Hepatocyte (in vitro differentiated cells): ENCODE data around the gene DISP2. TPM values are rescaled to one million over a fixed set of nuclear protein-coding genes. Genes with fewer than 3 reads are reported as not detected.

ENCODE experiments used
- DNase-seq: peaks from one replicate; pipeline ENCODE4 v3.0.0-alpha.2; 2016; ENCODE audit warnings: low spot score
- H2AFZ ChIP-seq: fragments of 200-600 bp; sonication (generic); 2 replicates; pipeline ENCODE4 v1.6.0; 2016; ENCODE audit warnings: antibody characterized with exemption, mild to moderate bottlenecking
- H3K27ac ChIP-seq: fragments of 200-600 bp; sonication (generic); 2 replicates; pipeline ENCODE4 v1.5.1; 2016; ENCODE audit warnings: mild to moderate bottlenecking
- H3K27me3 ChIP-seq: fragments of 200-600 bp; sonication (generic); 2 replicates; pipeline ENCODE4 v1.6.1; 2016
- H3K36me3 ChIP-seq: fragments of 200-600 bp; sonication (generic); replicated peaks from 2 replicates; pipeline ENCODE4 v1.5.1; 2016; ENCODE audit warnings: low read depth; ENCODE audit not compliant: insufficient read depth
- H3K4me1 ChIP-seq: fragments of 200-600 bp; sonication (generic); 2 replicates; pipeline ENCODE4 v1.5.1; 2016; ENCODE audit warnings: mild to moderate bottlenecking, moderate library complexity; ENCODE audit not compliant: insufficient read depth
- H3K4me2 ChIP-seq: fragments of 200-600 bp; sonication (generic); 2 replicates; pipeline ENCODE4 v1.6.0; 2016
- H3K4me3 ChIP-seq: fragments of 200-600 bp; sonication (generic); 2 replicates; pipeline ENCODE4 v1.5.1; 2016; ENCODE audit warnings: mild to moderate bottlenecking
- H3K79me2 ChIP-seq: fragments of 200-600 bp; sonication (generic); 2 replicates; pipeline ENCODE4 v1.6.0; 2017; ENCODE audit warnings: mild to moderate bottlenecking
- H3K9me2 ChIP-seq: fragments of 200-600 bp; sonication (generic); replicated peaks from 2 replicates; pipeline ENCODE4 v1.6.0; 2017; ENCODE audit warnings: mild to moderate bottlenecking; ENCODE audit not compliant: insufficient read depth
- H3K9me3 ChIP-seq: fragments of 200-600 bp; sonication (generic); 2 replicates; pipeline ENCODE4 v1.5.1; 2016; ENCODE audit warnings: low read depth, mild to moderate bottlenecking
- H4K20me1 ChIP-seq: fragments of 200-600 bp; sonication (generic); 2 replicates; pipeline ENCODE4 v1.6.0; 2016; ENCODE audit warnings: mild to moderate bottlenecking; ENCODE audit not compliant: insufficient read depth, poor library complexity, severe bottlenecking
- EZH2 ChIP-seq: fragments of 200-600 bp; sonication (generic); IDR thresholded peaks from 2 replicates; pipeline ENCODE4 v1.6.1; 2016; ENCODE audit warnings: antibody characterized with exemption, mild to moderate bottlenecking, borderline replicate concordance
- EZH2phosphoT487 ChIP-seq: fragments of 200-600 bp; sonication (generic); IDR thresholded peaks from one replicate; pipeline ENCODE4 v1.6.1; 2018; ENCODE audit warnings: antibody characterized with exemption, mild to moderate bottlenecking, low read depth, moderate library complexity; ENCODE audit not compliant: unreplicated experiment, severe bottlenecking
- WGBS: methylation state at CpG from one replicate; pipeline ENCODE4 v1.1.6; 2016; ENCODE audit warnings: low lambda C conversion rate; ENCODE audit errors: missing lambda C conversion rate; 5-methylcytosine and 5-hydroxymethylcytosine counted together
- polyA plus RNA-seq: library from polyadenylated mRNA; unstranded; fragments of >200 nt; fragmentation: Nextera tagmentation; extraction: Ambion mirVana; gene quantifications from 2 replicates; pipeline ENCODE4 v1.2.1, GENCODE V29; 2016
- total RNA-seq: library from RNA; depleted of rRNA; stranded (reverse); fragments of >200 nt; gene quantifications from 2 replicates; pipeline ENCODE4 v1.2.3, GENCODE V29; 2014
- TF ChIP-seq, protein P1 (sequence below): fragments of 200-600 bp; sonication (generic); IDR thresholded peaks from 2 replicates; pipeline ENCODE4 v1.5.1; 2016; ENCODE audit warnings: antibody characterized with exemption, mild to moderate bottlenecking; ENCODE audit not compliant: poor library complexity

The DISP2 gene
- total and polyA plus RNA-seq, 2 experiments from 2014 or later: 0.93 to 1.0 TPM

GRCh38 chr15:40325188-40325587, 32.8 kb upstream of the DISP2 start:
- TF ChIP-seq EZH2 (no peak), EZH2phosphoT487 (no peak)
- TF ChIP-seq, protein P1, sequence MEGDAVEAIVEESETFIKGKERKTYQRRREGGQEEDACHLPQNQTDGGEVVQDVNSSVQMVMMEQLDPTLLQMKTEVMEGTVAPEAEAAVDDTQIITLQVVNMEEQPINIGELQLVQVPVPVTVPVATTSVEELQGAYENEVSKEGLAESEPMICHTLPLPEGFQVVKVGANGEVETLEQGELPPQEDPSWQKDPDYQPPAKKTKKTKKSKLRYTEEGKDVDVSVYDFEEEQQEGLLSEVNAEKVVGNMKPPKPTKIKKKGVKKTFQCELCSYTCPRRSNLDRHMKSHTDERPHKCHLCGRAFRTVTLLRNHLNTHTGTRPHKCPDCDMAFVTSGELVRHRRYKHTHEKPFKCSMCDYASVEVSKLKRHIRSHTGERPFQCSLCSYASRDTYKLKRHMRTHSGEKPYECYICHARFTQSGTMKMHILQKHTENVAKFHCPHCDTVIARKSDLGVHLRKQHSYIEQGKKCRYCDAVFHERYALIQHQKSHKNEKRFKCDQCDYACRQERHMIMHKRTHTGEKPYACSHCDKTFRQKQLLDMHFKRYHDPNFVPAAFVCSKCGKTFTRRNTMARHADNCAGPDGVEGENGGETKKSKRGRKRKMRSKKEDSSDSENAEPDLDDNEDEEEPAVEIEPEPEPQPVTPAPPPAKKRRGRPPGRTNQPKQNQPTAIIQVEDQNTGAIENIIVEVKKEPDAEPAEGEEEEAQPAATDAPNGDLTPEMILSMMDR: no peak
- H3K27ac ChIP-seq: no peak overlapping the region
- no peak overlapping the region for H3K4me3 ChIP-seq
- H4K20me1 ChIP-seq: no peaks in the 10 kb centered on the region
- H3K27me3 ChIP-seq: no peaks in the 10 kb centered on the region
- H3K4me2 ChIP-seq: peak overlapping the region; percentile 96
- H3K9me3 ChIP-seq: no peaks in the 10 kb centered on the region
- no peaks in the 10 kb centered on the region for H3K36me3 ChIP-seq
- H3K9me2 ChIP-seq: no peaks in the 10 kb centered on the region
- H3K79me2 ChIP-seq: peaks cover 19% of the 10 kb centered on the region
- H3K4me1 ChIP-seq: peaks cover 25% of the 10 kb centered on the region
- no peak for DNase-seq
- 84% methylated on average over 2 of the region's 2 CpGs for WGBS
- no peak overlapping the region for H2AFZ ChIP-seq

DNA sequence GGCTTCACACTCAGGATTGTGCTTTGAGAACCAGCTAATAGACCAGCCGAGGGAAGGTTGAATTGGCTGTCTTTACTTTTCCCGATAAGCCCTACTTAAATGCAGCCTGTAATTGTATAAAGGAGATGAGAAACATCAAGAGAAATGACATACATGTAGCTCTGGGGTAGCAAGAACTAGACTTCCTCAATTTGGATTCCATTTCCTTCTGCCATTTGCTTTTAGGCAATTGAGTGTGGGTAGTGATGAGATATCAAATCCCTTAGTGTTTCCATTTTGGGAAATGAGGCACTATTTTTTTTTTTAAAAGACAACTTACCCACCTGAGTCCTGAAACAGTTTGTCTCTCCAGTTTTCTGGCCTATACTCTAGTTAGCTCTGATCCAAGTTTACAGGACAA, 32.3 kb upstream of the DISP2 start:
- Histone ChIP-seq H3K4me1 (peaks cover 27% of the 10 kb centered on the region), H3K27me3 (no peaks in the 10 kb centered on the region), H3K4me2 (peak overlapping the region; percentile 96), H3K4me3 (no peak overlapping the region), H3K9me2 (no peaks in the 10 kb centered on the region), H3K79me2 (peaks cover 19% of the 10 kb centered on the region), H2AFZ (no peak overlapping the region), H3K36me3 (no peaks in the 10 kb centered on the region), H3K27ac (no peak overlapping the region), H4K20me1 (no peaks in the 10 kb centered on the region), H3K9me3 (no peaks in the 10 kb centered on the region)
- TF ChIP-seq EZH2: no peak
- TF ChIP-seq EZH2phosphoT487: no peak
- TF ChIP-seq, protein P1: no peak
- DNase-seq: no peak
- WGBS: 98% methylated on average over 2 of the region's 2 CpGs

DNA sequence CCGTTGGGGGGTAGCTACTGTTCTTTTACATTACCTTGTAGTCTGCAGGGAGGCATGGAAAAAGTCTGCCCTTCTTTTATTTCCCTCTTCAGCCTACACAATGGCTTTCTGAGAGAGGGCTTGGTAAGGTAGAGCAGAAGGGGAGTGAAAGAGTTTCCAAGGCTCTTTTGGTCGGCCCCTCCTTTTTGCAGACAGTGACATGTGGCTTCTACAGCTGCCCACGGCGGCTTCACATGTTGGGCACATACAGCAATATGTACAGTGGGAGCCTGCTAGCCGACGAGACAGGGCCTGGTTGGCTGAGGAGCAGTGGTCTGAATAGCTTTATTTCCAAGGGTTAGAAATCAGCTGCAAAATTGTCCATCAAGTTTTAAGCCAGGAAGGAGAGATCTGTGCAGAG, 30.6 kb upstream of the DISP2 start:
- H3K9me3 ChIP-seq: no peaks in the 10 kb centered on the region
- TF ChIP-seq EZH2phosphoT487: no peak
- no peak for TF ChIP-seq EZH2
- TF ChIP-seq, protein P1: no peak
- WGBS: 66% methylated on average over 6 of the region's 6 CpGs
- H3K4me1 ChIP-seq: peaks cover 31% of the 10 kb centered on the region
- H3K9me2 ChIP-seq: no peaks in the 10 kb centered on the region
- H4K20me1 ChIP-seq: no peaks in the 10 kb centered on the region
- H3K4me3 ChIP-seq: no peak overlapping the region
- H3K27me3 ChIP-seq: no peaks in the 10 kb centered on the region
- peak overlapping the region; percentile 52 for H3K4me2 ChIP-seq
- peaks cover 19% of the 10 kb centered on the region for H3K79me2 ChIP-seq
- no peak for DNase-seq
- no peak overlapping the region for H2AFZ ChIP-seq
- H3K27ac ChIP-seq: peak overlapping the region; percentile 28
- H3K36me3 ChIP-seq: no peaks in the 10 kb centered on the region

- no peaks in the 10 kb centered on the region for H4K20me1 ChIP-seq
- no peaks in the 10 kb centered on the region for H3K9me3 ChIP-seq
- no peak overlapping the region for H3K4me3 ChIP-seq
- H3K9me2 ChIP-seq: no peaks in the 10 kb centered on the region
- no peaks in the 10 kb centered on the region for H3K27me3 ChIP-seq
- no peak for TF ChIP-seq EZH2phosphoT487
- no peak for TF ChIP-seq EZH2
- TF ChIP-seq, protein P1: no peak
- H3K4me1 ChIP-seq: peaks cover 27% of the 10 kb centered on the region
- H3K36me3 ChIP-seq: no peaks in the 10 kb centered on the region
- H3K79me2 ChIP-seq: peaks cover 19% of the 10 kb centered on the region
- 59% methylated on average over 3 of the region's 3 CpGs for WGBS
- H3K4me2 ChIP-seq: peak overlapping the region; percentile 52
- peak overlapping the region; percentile 28 for H3K27ac ChIP-seq
- H2AFZ ChIP-seq: no peak overlapping the region
- DNase-seq: no peak
These were observed 29.8 kb upstream of the DISP2 start for GRCh38 chr15:40328176-40328575.
